Panc1 (cell line): ENCODE results near the gene NEK6.

Experiments
- POLR2AphosphoS5 ChIP-seq: IDR thresholded peaks from 2 replicates; pipeline ENCODE4 v1.6.1; 2012; ENCODE audit warnings: mild to moderate bottlenecking, low read depth, low read length, moderate library complexity
- TF ChIP-seq, protein P1 (sequence below): fragments of 450-650 bp; IDR thresholded peaks from 2 replicates; pipeline ENCODE4 v1.5.1; 2017; ENCODE audit warnings: mild to moderate bottlenecking
- TF ChIP-seq, protein P2 (sequence below), 2 experiments: IDR thresholded peaks; 2 replicates each; pipeline ENCODE4 v1.6.1; 2011 to 2012; ENCODE audit warnings: low read depth in 2 of 2, control low read depth in 1 of 2, low read length in 1 of 2, mild to moderate bottlenecking in 1 of 2, moderate library complexity in 1 of 2; ENCODE audit not compliant: insufficient read depth in 1 of 2

DNA sequence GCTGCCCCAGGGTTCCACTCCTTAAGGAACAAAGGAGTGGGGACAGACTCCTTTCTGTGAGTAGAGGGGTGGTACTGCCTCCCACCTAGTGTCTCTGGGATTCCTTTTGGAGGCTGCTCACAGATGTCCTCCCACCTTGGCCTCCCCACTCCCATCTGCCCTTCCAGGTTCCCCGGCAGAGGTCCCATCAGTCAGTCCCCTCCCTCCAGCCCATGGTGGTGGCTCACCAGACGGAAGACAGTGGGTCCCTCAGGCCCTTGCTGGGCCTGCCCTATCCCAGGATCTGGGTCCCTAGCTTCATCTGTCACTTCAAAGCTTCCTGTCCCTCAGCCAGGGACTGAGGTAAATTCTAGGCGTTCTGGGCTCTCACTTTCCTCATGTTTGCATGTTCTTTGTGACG is 35.6 kb upstream of the NEK6 start:
- TF ChIP-seq, protein P1, sequence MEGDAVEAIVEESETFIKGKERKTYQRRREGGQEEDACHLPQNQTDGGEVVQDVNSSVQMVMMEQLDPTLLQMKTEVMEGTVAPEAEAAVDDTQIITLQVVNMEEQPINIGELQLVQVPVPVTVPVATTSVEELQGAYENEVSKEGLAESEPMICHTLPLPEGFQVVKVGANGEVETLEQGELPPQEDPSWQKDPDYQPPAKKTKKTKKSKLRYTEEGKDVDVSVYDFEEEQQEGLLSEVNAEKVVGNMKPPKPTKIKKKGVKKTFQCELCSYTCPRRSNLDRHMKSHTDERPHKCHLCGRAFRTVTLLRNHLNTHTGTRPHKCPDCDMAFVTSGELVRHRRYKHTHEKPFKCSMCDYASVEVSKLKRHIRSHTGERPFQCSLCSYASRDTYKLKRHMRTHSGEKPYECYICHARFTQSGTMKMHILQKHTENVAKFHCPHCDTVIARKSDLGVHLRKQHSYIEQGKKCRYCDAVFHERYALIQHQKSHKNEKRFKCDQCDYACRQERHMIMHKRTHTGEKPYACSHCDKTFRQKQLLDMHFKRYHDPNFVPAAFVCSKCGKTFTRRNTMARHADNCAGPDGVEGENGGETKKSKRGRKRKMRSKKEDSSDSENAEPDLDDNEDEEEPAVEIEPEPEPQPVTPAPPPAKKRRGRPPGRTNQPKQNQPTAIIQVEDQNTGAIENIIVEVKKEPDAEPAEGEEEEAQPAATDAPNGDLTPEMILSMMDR: no peak
- TF ChIP-seq POLR2AphosphoS5: no peak
- TF ChIP-seq, protein P2, sequence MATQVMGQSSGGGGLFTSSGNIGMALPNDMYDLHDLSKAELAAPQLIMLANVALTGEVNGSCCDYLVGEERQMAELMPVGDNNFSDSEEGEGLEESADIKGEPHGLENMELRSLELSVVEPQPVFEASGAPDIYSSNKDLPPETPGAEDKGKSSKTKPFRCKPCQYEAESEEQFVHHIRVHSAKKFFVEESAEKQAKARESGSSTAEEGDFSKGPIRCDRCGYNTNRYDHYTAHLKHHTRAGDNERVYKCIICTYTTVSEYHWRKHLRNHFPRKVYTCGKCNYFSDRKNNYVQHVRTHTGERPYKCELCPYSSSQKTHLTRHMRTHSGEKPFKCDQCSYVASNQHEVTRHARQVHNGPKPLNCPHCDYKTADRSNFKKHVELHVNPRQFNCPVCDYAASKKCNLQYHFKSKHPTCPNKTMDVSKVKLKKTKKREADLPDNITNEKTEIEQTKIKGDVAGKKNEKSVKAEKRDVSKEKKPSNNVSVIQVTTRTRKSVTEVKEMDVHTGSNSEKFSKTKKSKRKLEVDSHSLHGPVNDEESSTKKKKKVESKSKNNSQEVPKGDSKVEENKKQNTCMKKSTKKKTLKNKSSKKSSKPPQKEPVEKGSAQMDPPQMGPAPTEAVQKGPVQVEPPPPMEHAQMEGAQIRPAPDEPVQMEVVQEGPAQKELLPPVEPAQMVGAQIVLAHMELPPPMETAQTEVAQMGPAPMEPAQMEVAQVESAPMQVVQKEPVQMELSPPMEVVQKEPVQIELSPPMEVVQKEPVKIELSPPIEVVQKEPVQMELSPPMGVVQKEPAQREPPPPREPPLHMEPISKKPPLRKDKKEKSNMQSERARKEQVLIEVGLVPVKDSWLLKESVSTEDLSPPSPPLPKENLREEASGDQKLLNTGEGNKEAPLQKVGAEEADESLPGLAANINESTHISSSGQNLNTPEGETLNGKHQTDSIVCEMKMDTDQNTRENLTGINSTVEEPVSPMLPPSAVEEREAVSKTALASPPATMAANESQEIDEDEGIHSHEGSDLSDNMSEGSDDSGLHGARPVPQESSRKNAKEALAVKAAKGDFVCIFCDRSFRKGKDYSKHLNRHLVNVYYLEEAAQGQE (IDR thresholded peaks at IDR 0.05; ENCODE audit: insufficient read depth in 1 of 2, low read depth in 2 of 2, low read length in 1 of 2): no peak
